ENCODE measurements around the gene ZDHHC16.

- TF ChIP-seq CTCF (IDR thresholded peaks at IDR 0.05) (no peak), POLR2A (IDR thresholded peaks at IDR 0.05) (no peak)
Observed at GRCh38 chr10:97468162-97468561, 22.2 kb downstream of the ZDHHC16 start.
